ENCODE data around the gene NRTN. TPM values are rescaled to one million over a fixed set of nuclear protein-coding genes. Genes with fewer than 3 reads are reported as not detected.
"Not testable (repeated sequence)": the region's sequence is repeated elsewhere in the genome, so short reads cannot be mapped to it uniquely, and the experiment has no call there.

NRTN gene, protein sequence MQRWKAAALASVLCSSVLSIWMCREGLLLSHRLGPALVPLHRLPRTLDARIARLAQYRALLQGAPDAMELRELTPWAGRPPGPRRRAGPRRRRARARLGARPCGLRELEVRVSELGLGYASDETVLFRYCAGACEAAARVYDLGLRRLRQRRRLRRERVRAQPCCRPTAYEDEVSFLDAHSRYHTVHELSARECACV
- total RNA-seq: 26.3 TPM
- long read RNA-seq, transcript NRTN-201 (2 exons, 1,109 nt): major isoform, 28 of 139 reads
- long read RNA-seq, partial matches to known transcripts: 102 of 139 reads
- long read RNA-seq, other reads (novel, unspliced or antisense): 9 of 139 reads

DNA sequence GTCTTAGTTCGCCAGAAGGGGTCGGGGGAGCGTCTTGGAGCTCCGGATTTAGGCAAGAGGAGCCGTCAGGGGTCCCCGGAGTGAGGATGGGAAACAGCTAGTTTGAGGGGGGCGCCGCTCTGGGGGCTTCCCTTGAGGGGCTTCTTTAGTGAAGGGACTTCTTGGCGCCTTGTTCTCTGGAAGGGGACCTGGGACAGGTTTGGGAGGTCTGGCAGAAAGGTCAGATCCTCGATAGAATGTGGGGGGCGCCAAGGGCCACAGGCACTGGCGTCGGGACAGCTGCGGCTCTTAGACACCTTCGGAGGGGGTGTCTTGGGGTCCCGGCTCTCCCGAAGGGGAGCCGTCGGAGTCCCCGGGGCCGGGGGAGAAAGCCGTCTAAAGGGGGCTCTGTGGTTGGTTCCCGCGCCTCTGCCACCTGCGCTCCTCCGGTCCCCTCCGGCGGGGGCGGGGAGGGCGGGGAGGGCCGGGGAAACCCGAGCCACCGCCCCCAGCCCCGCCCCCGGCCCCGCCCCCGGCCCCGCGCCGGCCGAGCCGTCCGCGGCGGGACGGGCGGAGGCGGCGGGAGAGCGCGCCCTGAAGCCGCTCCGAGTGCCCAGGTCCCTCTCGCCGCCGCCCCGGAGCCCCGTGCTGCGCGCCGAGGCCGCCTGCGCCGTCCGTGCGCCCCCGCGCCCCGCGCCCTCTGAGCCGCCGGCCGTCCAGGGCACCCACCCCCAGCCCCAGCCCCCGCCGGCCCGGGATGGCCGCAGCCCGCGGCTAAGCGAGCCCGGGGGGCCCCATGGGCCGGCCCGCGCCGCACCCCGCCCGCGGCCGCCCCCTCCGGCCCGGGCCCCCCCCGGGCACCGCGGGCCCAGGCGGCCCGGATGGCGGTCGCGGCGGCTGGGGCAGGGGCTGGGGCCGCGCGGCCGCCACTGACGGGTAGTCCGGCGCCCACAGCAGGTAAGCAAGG, at the start of gene NRTN:
Gene NRTN (plus strand): TSS at position 552 of the 946 bp plus-strand sequence. CDS start 19,099 bp downstream, outside the sequence.
- no peak for DNase-seq
- peak; percentile 67 for ATAC-seq
- intact Hi-C loops (cut with micrococcal nuclease): no loop called here

DNA sequence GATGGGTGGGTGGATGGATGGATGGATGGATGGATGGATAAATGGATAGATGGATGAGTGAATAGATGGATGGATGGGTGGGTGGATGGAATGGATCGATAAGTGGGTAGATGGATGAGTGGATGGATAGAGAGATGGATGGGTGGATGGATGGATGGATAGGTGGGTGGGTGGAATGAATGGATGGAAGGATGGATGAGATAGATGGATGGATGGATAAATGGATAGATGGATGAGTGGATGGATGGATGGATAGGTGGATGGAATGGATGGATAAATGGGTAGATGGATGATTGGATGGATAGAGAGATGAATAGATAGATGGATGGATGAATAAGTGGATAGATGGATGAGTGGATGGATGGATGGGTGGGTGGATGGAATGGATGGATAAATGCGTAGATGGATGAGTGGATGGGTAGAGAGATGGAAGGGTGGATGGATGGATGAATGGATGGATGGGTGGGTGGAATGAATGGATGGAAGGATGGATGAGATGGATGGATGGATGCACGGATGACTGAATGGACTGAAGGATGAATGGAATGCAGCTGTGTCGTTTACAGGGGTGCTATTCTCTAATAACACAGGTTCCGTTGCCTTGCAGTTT, 42.2 kb upstream of the NRTN start:
- DNase-seq: no peak
- ATAC-seq: no peak
- intact Hi-C loops (cut with micrococcal nuclease): no loop called here

- intact Hi-C loops (cut with micrococcal nuclease): no loop called here
- no peak for DNase-seq
- no peak for ATAC-seq
These were observed 39.6 kb upstream of the NRTN start for GRCh38 chr19:5765220-5765619.

DNA sequence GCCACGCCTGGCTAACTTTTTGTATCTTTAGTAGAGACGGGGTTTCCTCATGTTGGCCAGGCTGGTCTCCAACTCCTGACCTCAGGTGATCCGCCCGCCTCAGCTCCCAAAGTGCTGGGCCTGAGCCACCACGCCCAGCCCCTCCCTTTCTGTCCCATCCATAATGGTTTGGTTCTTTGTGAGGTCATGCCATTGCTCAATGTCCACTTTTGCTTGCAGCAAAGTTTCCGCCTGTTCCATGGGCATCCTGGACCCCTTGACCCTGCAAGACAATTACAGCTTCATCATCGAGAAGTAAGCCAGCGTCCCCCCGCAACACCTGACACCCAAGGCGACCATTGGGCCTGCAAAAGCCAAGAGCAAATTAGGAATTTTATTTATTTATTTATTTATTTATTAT, 36.9 kb upstream of the NRTN start:
- DNase-seq (no peak), ATAC-seq (no peak)

DNA sequence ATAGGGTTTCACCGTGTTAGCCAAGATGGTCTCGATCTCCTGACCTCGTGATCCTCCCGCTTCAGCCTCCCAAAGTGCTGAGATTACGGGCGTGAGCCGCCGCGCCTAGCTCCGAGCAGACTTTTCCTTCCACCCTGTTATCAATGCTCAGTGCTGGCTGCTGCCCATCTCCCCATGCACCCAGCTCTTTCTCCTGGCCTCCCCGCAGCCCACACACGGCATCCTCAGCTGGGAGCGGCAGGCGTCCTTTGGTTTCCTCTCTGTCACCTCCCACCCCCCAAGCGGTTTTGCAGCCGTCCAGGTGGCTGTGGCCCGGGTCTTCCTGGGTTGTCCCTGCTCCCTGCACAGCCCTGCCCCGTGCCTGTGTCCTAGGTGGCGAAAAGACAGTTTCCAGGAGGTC, 32.5 kb upstream of the NRTN start:
- DNase-seq (no peak), ATAC-seq (no peak)
- intact Hi-C loops (cut with micrococcal nuclease): no loop called here

More for the DNA sequence above, 36.9 kb upstream of the NRTN start:
- intact Hi-C loops (cut with micrococcal nuclease): no loop called here

DNA sequence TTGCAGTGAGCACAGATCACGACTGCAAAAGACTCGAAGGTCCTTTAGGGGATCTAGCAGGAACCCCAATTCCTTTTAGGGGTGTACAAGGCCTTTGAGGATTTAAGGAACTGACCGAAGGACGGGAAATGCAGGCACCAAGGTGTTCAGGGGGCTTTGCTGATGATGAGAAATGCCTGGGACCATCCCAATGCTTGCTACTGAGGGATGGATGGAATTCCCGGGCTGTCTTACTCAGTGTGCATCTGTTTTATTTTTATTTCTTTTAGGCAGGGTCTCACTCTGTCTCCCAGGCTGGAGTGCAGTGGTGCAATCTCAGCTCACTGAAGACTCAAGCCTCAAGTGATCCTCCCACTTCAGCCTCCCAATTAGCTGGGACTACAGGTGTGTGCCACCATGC, 31.6 kb upstream of the NRTN start:
- intact Hi-C loops (cut with micrococcal nuclease): no loop called here
- no peak for DNase-seq
- no peak for ATAC-seq

GRCh38 chr19:5774921-5775320, 29.9 kb upstream of the NRTN start:
- ATAC-seq: no peak
- DNase-seq: no peak
- intact Hi-C loops (cut with micrococcal nuclease): no loop called here

- ATAC-seq (no peak), DNase-seq (no peak)
- intact Hi-C loops (cut with micrococcal nuclease): no loop called here
These were observed 29.1 kb upstream of the NRTN start for GRCh38 chr19:5775668-5776309.

DNA sequence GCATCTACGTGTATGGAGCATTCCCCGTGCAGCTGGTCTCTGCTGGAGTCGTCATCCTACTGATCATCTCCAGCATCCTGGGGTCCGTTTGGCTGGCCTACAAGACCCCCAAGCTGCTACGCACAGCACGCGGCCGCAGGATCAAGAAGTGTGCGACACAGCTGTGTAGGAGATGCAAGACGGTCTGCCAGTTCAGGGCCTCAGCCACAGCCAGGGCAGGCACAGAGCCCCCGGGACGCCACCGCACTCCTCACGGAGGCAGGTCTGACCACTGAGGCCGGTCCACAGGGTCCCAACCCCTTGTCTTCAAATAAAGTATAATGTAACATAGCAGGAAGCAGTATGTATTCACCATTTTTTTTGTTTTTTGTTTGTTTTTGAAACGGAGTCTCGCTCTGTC, 26.5 kb upstream of the NRTN start:
- no peak for ATAC-seq

DNA sequence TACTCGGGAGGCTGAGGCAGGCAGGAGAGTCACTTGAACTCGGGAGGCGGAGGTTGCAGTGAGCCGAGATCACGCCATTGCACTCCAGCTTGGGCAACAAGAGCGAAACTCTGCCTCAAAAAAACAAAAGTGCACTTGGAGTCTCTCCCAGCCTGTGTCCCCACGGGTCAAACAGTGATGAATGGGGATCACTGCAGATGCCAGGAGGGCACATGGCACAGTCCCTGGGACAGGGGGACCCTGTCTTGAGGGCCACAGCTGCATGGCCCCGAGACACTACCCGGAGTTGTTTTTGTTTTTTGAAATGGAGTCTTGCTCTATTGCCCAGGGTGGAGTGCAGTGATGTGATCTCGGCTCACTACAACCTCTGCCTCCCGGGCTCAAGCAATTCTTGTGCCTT, 24.0 kb upstream of the NRTN start:
- DNase-seq; ATAC-seq; intact Hi-C loops (cut with micrococcal nuclease): not testable (repeated sequence)

More for the DNA sequence above, 26.5 kb upstream of the NRTN start:
- intact Hi-C loops (cut with micrococcal nuclease): no loop called here
- DNase-seq: no peak

DNA sequence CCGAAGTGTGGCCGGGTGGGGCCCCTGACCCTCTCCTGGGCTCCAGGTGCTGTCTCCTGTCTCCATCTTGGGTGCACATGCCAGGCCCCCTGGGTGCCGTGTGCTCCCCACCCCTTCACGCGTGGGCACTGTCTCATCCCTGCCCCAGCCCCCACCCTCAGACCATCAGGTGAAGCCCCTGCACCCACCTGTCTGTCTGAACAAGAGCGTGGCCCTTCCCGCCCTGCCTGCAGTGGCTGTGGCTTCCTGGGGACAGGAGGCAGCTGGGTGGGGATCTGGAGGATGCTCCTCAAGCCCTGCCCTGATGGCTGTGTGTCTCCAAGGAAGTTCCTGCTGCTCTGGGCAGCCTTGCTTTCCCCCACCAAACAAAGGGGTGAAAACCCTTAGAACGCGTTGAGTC, 22.5 kb upstream of the NRTN start:
- DNase-seq (no peak), ATAC-seq (no peak)
- intact Hi-C loops (cut with micrococcal nuclease): no loop called here

DNA sequence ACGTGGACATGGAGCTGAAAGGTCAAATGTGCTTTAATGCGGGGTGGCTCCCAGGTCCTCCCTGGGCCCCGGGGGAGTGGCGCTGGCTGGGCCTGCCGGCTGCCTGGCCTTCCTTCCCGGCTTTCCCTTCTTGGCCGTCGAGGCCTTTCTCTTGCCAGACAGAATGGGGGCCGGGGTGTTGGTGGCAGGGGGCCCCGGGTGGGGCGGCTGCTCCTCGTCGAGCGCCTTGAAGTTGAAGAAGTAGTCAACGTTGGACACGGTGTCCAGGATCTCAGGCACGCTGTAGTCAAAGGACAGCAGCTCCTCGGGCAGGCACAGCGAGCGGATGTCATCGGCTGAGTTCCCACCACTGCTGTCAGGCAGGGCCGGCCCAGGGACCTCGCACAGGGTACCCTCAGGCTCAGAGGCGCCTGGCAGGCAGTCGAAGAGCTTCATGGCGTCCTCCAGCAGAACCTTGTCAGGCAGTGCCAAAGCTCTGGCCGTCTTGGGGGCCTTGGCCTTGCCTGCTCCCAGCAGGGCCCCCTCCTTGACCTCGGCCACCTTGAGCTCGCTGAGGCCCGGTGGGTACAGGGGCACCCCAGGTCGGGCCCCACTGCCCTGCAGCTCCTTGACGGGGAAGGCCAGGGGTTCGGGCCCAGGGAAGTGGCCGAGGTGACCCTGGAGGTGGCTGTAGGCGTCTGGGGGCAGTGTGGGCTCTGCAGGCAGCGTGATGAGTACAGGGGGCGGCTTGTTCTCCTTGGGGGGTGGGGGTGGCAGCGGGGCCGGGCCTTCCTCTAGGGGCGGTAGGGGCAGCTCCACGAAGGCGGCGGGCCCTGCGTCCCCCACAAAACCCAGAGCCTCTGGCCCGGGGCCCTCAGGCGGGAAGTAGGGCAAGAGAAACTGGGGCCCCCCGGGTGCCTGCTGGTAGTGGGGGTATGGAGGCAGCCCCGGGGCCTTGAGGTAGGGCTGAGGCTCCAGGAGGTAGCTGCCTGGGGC, 21.6 kb upstream of the NRTN start:
- no peak for ATAC-seq
- intact Hi-C loops (cut with micrococcal nuclease): no loop called here
- DNase-seq: no peak

DNA sequence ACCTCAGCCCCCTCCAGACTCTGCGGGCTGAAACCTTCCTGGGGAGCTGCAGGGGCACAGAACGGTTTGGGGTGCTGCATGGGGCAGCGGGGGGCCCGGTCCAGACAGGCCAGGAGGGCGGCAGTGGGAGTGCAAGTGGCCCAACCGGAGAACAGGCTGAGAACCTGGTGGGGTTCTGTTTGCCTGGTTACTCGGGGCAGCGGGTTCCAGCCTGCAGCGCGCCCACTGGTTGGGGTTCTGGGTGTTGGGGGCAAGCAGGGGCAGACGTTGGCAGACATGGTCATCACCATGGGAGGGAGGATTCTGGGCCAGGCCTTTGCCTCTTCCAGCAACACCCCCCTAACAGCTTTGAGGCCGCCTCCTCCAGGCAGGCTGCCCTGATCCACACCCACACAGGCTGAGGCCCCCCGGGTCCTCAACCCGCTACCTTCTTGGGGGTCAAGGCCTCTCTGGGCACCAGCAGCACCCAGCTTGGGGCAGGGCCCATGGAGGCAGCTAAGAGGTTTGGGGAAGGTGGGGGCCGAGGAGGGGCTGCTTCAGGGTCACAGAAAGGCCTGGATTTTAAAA, 20.2 kb upstream of the NRTN start, which contains the start of gene PRR22:
Gene PRR22 (minus strand): TSS at position 166 of the 567 bp plus-strand sequence. CDS start 86 bp downstream, at position 80.
- intact Hi-C loops (cut with micrococcal nuclease): no loop called here
- no peak for DNase-seq
- ATAC-seq: no peak

GRCh38 chr19:5785423-5785822, 19.4 kb upstream of the NRTN start:
- DNase-seq: no peak
- no peak for ATAC-seq

GRCh38 chr19:5786593-5787408, 18.1 kb upstream of the NRTN start:
- intact Hi-C loops (cut with micrococcal nuclease): no loop called here
- peak; percentile 30 for DNase-seq
- no peak for ATAC-seq

More at GRCh38 chr19:5785423-5785822, 19.4 kb upstream of the NRTN start:
- intact Hi-C loops (cut with micrococcal nuclease): no loop called here

- peak; percentile 34 for DNase-seq
- intact Hi-C loops (cut with micrococcal nuclease): no loop called here
- no peak for ATAC-seq
These were observed 17.3 kb upstream of the NRTN start for GRCh38 chr19:5787409-5788182.

Data from left ventricle myocardium superior (tissue), 1 donor.